GM19025 (cell line): ENCODE results near the gene CASK.
A peak's percentile ranks its signal among the peaks of the same experiment; 100 is the strongest.
"Not testable (repeated sequence)": the region's sequence is repeated elsewhere in the genome, so short reads cannot be mapped to it uniquely, and the experiment has no call there.

Experiments
- ATAC-seq: cut with Tn5 transposase; IDR thresholded peaks from one replicate; pipeline ENCODE4 v1.9.1; 2021; ENCODE audit warnings: mild to moderate bottlenecking, low read depth, moderate library complexity; ENCODE audit not compliant: unreplicated experiment

CASK gene

GRCh38 chrX:41526271-41526670 is 397.1 kb downstream of the CASK start:
- no peak for ATAC-seq

DNA sequence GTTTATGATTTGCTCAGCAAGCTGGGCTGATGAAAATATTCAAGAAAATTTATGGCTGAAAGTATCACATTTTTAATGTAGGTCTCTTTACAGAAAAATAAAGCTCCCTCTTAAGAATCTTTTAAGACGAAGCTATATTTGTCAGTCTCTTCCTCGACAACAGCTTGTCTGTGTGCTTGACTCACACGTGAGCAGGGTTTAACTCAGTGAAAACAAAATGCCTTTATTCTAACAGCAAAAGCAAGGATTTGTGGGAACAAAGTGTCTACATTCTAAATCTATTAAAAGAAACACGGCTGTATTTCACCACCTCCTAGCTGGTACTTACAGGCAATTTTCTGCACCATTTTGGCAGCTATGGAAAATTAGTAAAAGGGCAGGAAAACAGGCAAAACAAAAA is 400.7 kb downstream of the CASK start:
- no peak for ATAC-seq

GRCh38 chrX:41522081-41522480 is 401.3 kb downstream of the CASK start:
- ATAC-seq = no peak

DNA sequence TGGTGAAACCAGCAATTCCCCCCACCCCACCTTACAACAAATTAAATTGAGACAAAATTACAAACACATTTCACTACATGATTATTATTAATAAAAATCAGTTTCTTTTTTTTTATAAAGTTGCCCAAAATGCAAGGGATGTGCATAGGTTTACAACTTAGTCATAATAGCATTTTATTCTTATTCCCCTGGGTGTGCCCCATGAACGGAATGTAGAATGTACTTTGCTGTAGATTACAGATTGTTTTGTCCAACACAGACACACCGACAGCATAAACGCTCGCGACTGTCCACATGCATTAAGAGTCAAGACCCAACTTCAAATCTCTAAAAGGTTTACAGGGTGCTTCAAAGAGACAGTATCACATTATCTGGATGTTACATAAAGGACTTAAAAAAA is 403.9 kb downstream of the CASK start:
- ATAC-seq = no peak

- ATAC-seq = no peak
These were observed 404.5 kb downstream of the CASK start for GRCh38 chrX:41518841-41519220.

GRCh38 chrX:41518127-41518840 is 405.1 kb downstream of the CASK start:
- no peak for ATAC-seq

DNA sequence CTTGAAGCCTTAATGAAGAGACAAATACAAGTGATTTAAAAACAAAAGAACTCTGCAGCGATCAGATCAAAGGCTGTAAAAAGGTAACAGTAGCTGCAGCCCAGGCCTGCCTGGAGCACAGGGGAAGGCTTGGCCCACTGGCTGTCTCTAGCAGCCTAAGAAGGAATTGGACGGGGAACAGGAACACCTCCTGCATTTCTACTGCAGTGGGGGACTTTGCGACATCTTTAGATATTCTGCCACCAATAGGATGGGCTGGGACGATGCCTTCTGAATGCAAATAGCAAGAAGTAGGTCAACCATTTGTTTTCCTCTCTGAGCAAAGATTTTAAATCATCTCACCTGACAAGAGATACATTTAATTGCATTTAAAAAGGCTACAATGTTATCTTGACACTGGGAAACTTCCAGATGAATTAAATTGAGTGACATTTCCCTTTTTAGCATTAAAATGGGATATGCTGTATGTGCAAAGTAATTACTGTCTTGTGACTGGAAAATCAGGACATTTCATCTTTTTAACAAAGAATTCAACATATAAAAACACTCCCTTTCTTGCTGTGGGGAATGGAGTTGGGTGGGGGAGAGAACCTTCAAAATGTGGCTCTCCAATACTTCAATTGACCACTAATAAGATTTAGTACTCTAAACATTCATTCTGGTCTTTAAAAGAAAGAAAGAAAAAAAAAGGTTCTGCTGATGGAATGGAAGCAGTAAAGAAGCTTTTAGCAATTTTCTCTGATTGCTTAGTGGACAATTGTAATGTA is 406.2 kb downstream of the CASK start:
- no peak for ATAC-seq

DNA sequence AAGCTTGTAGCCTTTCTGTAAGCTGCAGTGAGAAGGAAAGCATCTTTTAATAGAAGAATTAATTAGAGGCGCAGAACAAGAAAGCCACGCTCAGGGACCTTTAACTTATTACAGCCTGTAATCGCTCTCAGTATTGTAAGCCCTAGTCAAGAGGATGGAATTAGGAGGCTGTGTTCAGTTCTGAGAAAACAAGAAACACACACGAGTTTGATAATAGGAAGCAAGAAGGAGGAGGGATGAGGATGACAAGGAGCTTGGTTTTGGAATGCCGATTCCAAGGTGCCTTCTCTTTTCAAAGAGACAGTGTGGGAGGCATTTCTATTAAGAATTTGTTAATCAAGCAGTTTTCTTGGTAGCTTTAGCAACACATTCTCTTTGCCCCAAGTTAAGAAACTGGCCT is 406.9 kb downstream of the CASK start:
- ATAC-seq = no peak

DNA sequence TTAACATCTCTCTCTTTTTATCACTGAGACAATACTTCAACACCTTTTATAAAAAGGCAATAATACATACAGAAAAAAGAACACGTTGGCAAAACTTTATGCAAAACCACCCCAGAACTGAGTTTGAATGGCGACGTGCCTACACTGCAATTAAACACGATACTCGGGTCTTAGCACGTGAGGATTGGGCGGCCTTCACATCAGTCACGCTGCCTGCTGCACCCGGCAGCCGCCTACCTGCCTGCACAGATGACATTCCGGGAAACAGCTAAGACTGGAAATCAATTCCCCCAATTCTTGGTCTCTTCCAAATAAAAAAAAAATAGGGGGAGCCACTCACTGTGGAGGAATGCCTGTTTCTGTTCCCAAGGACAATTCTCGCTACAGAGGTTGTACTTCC is 408.0 kb downstream of the CASK start:
- no peak for ATAC-seq

DNA sequence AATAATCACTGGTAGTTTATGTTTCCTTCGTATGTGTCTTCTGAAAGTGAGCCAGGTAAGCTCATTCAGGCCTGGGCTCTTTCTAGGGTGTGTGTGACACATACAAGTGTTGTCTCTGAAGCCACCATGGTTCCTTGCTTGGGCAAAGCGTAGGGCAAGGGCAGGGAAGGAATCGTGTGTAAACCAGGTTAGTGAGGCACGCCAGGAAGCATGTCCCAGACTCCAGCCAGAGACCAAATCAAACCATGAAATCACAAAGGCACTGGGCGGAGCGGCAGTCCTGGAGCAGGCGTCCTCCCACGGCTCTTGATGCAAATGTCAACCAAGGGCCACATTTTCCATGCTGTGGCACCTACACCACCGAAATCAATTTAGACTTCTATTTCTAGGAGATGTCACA is 409.2 kb downstream of the CASK start:
- ATAC-seq = no peak

DNA sequence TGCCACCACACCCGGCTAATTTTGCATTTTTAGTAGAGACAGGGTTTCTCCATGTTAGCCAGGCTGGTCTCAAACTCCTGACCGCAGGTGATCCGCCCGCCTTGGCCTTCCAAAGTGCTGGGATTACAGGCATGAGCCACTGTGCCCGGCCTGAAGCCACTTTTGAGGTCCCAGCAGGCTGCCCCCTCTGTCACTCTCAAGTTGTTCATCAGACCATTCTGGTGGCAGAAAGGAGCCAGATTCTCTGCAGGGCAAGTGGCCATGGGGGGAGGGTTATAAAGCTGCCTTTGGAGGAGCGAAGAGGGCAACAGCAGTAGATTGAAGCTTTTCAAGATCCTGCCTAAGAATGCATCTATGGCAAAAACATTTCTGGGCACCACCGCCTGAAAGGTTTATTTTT is 410.5 kb downstream of the CASK start:
- not testable (repeated sequence) for ATAC-seq

GRCh38 chrX:41512394-41512793 is 411.0 kb downstream of the CASK start:
- ATAC-seq = peak; percentile 97

DNA sequence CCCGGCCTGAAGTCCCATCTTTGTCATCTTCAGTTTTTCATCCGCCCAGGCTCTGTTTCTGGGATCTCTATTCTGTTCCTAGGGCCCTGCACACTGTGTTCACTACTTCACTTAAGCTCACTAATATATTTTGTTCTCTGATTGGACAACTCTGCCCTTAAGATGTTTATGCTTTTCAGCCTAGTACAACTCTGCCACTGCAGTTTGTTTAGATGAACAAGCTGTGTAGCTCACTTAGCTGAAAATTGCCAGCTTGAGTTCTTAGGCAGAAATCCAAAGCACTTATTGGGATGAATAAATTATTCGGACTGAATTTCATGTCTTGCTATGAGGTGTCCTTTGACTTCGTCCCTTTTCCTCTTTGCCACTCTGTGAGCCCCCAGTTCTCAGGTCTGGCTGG is 415.4 kb downstream of the CASK start:
- no peak for ATAC-seq

DNA sequence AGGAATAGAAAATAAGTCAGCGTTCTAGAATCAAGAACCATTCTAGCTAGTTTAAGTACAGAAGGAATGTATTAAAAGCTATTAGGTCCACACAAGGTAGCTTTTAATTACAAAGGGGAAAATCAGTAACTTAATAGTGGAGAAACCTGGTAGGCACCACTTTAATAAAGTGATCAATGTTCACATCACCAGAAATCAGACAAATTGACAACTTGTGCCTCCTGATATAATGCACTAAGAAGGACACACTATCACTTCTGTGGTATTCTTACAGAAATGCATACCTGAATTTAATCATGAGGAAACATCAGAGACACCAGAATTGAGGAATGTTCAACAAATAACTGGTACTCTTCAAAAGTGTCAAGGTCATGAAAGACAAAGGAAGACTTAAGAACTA is 421.4 kb downstream of the CASK start:
- no peak for ATAC-seq

GRCh38 chrX:41499984-41500383 is 423.4 kb downstream of the CASK start:
- ATAC-seq = no peak

- ATAC-seq = no peak
These were observed 424.2 kb downstream of the CASK start for GRCh38 chrX:41499195-41499594.

- no peak for ATAC-seq
These were observed 431.9 kb downstream of the CASK start for GRCh38 chrX:41491267-41492004.

GRCh38 chrX:41490446-41490845 is 432.9 kb downstream of the CASK start:
- no peak for ATAC-seq

DNA sequence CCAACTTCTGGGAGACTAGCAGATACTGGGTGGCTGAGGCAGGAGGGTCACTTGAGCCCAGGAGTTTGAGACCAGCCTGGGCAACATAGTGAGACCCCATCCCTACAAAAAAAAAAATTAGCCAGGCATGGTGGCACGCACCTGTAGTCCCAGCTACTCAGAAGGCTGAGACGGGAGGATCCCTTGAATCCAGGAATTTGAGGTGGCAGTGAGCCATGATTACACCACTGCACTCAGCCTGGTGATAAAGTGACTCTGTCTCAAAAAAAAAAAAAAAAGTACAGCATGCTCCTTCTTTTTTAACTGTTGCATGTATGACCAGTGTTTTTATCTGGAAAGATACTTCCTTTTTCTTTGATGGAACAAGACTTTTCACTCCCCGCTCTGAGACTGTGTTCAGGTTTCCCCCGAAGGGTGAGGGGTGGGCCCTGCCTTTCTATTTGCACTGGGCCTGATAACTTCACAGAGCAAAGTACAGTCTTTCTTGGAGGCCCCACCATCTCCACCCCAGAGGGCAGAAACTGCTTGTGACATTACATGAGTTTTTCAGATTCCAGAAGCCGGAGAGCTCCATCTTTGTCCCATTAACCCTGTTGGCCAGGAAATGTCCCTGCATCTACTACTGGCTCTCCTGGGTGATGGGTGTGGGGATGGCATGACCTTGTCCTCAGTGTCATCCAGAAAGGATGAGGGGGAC is 441.1 kb downstream of the CASK start:
- no peak for ATAC-seq

GRCh38 chrX:41481264-41482109 is 441.9 kb downstream of the CASK start:
- no peak for ATAC-seq
